WTC11 (cell line): Measurements from ENCODE around the gene NDUFB10. TPM values are rescaled to one million over a fixed set of nuclear protein-coding genes. Genes with fewer than 3 reads are reported as not detected.
A peak's percentile ranks its signal among the peaks of the same experiment; 100 is the strongest.

Source experiments
- AR ChIP-seq: fragments of 250-450 bp; sonication (Bioruptor Pico); IDR thresholded peaks from 2 replicates; pipeline ENCODE4 v1.9.0; 2021; ENCODE audit warnings: mild to moderate bottlenecking
- ATF3 ChIP-seq: sonication (generic); formaldehyde crosslinking; conservative IDR thresholded peaks from 2 replicates; pipeline ENCODE4 v1.8.1; 2022; ENCODE audit warnings: mild to moderate bottlenecking, missing genetic modification reagents
- ATF6 ChIP-seq: sonication (generic); formaldehyde crosslinking; IDR thresholded peaks from 2 replicates; pipeline ENCODE4 v1.8.1; 2023; ENCODE audit warnings: mild to moderate bottlenecking, missing genetic modification reagents
- E2F1 ChIP-seq: sonication (generic); formaldehyde crosslinking; IDR thresholded peaks from 2 replicates; pipeline ENCODE4 v1.8.0; 2022; ENCODE audit warnings: mild to moderate bottlenecking, missing genetic modification reagents
- GTF2I ChIP-seq: fragments of 250-450 bp; sonication (Bioruptor Pico); conservative IDR thresholded peaks from 2 replicates; pipeline ENCODE4 v1.4.0; 2021; ENCODE audit warnings: mild to moderate bottlenecking
- IRF2 ChIP-seq: sonication (generic); formaldehyde crosslinking; IDR thresholded peaks from 2 replicates; pipeline ENCODE4 v1.8.0; 2022; ENCODE audit warnings: low read depth, missing genetic modification reagents, borderline replicate concordance
- JAZF1 ChIP-seq: fragments of 250-450 bp; sonication (Bioruptor Pico); IDR thresholded peaks from 2 replicates; pipeline ENCODE4 v1.9.0; 2021; ENCODE audit warnings: moderate library complexity, mild to moderate bottlenecking, inconsistent platforms
- KAT7 ChIP-seq: sonication (generic); formaldehyde crosslinking; IDR thresholded peaks from 2 replicates; pipeline ENCODE4 v1.8.1; 2023; ENCODE audit warnings: missing genetic modification reagents, mild to moderate bottlenecking, borderline replicate concordance
- MLX ChIP-seq: sonication (generic); formaldehyde crosslinking; IDR thresholded peaks from 2 replicates; pipeline ENCODE4 v1.8.1; 2023; ENCODE audit warnings: mild to moderate bottlenecking, missing genetic modification reagents, moderate library complexity
- MXD4 ChIP-seq: fragments of 250-450 bp; sonication (Bioruptor Pico); IDR thresholded peaks from 2 replicates; pipeline ENCODE4 v1.8.0; 2021; ENCODE audit warnings: mild to moderate bottlenecking, moderate library complexity, borderline replicate concordance
- NR2C2 ChIP-seq: sonication (generic); formaldehyde crosslinking; IDR thresholded peaks from 2 replicates; pipeline ENCODE4 v1.8.0; 2022; ENCODE audit warnings: mild to moderate bottlenecking, missing genetic modification reagents
- PREB ChIP-seq: sonication (generic); formaldehyde crosslinking; IDR thresholded peaks from 2 replicates; pipeline ENCODE4 v1.8.1; 2022; ENCODE audit warnings: mild to moderate bottlenecking, missing genetic modification reagents, moderate library complexity, borderline replicate concordance
- RORB ChIP-seq: fragments of 250-450 bp; sonication (Bioruptor Pico); IDR thresholded peaks from 2 replicates; pipeline ENCODE4 v1.9.0; 2021; ENCODE audit warnings: mild to moderate bottlenecking
- TCF7 ChIP-seq: sonication (generic); formaldehyde crosslinking; IDR thresholded peaks from 2 replicates; pipeline ENCODE4 v1.8.0; 2022; ENCODE audit warnings: mild to moderate bottlenecking, low read depth, missing genetic modification reagents, moderate library complexity
- ZNF219 ChIP-seq: sonication (generic); formaldehyde crosslinking; IDR thresholded peaks from 2 replicates; pipeline ENCODE4 v1.8.0; 2023; ENCODE audit warnings: missing genetic modification reagents, mild to moderate bottlenecking, borderline replicate concordance
- ZNF263 ChIP-seq: sonication (generic); formaldehyde crosslinking; IDR thresholded peaks from 2 replicates; pipeline ENCODE4 v1.8.1; 2022; ENCODE audit warnings: low read depth, mild to moderate bottlenecking, moderate library complexity, missing genetic modification reagents
- ZNF281 ChIP-seq: sonication (generic); formaldehyde crosslinking; IDR thresholded peaks from 2 replicates; pipeline ENCODE4 v1.8.0; 2023; ENCODE audit warnings: mild to moderate bottlenecking, missing genetic modification reagents
- ZNF317 ChIP-seq: sonication (generic); formaldehyde crosslinking; IDR thresholded peaks from 2 replicates; pipeline ENCODE4 v1.8.1; 2023; ENCODE audit warnings: low read depth, mild to moderate bottlenecking, moderate library complexity, missing genetic modification reagents, borderline replicate concordance
- ZNF396 ChIP-seq: fragments of 250-450 bp; sonication (Bioruptor Pico); IDR thresholded peaks from 2 replicates; pipeline ENCODE4 v1.8.0; 2021; ENCODE audit warnings: mild to moderate bottlenecking, moderate library complexity, borderline replicate concordance
- ZNF512 ChIP-seq: sonication (generic); formaldehyde crosslinking; IDR thresholded peaks from 2 replicates; pipeline ENCODE4 v1.8.1; 2022; ENCODE audit warnings: missing genetic modification reagents, borderline replicate concordance
- ZNF671 ChIP-seq: fragments of 250-450 bp; sonication (Bioruptor Pico); IDR thresholded peaks from 2 replicates; pipeline ENCODE4 v1.8.0; 2021; ENCODE audit warnings: mild to moderate bottlenecking
- ZSCAN18 ChIP-seq: fragments of 250-450 bp; sonication (Bioruptor Pico); IDR thresholded peaks from 2 replicates; pipeline ENCODE4 v2.1.2; 2022; ENCODE audit warnings: mild to moderate bottlenecking, moderate library complexity
- total RNA-seq: library from RNA; stranded (reverse); gene quantifications from 3 replicates; pipeline ENCODE4 v1.2.3, GENCODE V29; 2021

The NDUFB10 gene
- total RNA-seq, 1 experiment from 2014 or later, result 228 TPM

GRCh38 chr16:1983544-1984346, 24.4 kb downstream of the NDUFB10 start, which contains the start of gene GFER (continued):
- no peak for TF ChIP-seq ZNF219 (CRISPR knock-in tag)
- TF ChIP-seq E2F1 (CRISPR knock-in tag), result no peak
- TF ChIP-seq ZNF512 (CRISPR knock-in tag), result no peak
- TF ChIP-seq JAZF1 (CRISPR knock-in tag), result no peak
- TF ChIP-seq ZNF396, result no peak
- no peak for TF ChIP-seq KAT7 (CRISPR knock-in tag)
- TF ChIP-seq AR (CRISPR knock-in tag), result peak; percentile 65; the same call in 1 of the 2 replicates
- no peak for TF ChIP-seq PREB
- no peak for TF ChIP-seq ZNF263 (CRISPR knock-in tag)
- peak; percentile 84 for TF ChIP-seq NR2C2 (CRISPR knock-in tag)
- TF ChIP-seq GTF2I (CRISPR knock-in tag), result no peak
- no peak for TF ChIP-seq ZNF281 (CRISPR knock-in tag)
- no peak for TF ChIP-seq ZSCAN18 (CRISPR knock-in tag)
- no peak for TF ChIP-seq ZNF317 (CRISPR knock-in tag)
- no peak for TF ChIP-seq MLX (CRISPR knock-in tag)
- no peak for TF ChIP-seq IRF2 (CRISPR knock-in tag)
- no peak for TF ChIP-seq RORB (CRISPR knock-in tag)
- no peak; the same call in 1 of the 2 replicates for TF ChIP-seq TCF7 (CRISPR knock-in tag)
- TF ChIP-seq ATF6, result no peak
- TF ChIP-seq ATF3, result no peak
- no peak for TF ChIP-seq MXD4 (CRISPR knock-in tag)
- no peak for TF ChIP-seq ZNF671 (CRISPR knock-in tag)
